Memory B cell (primary cell): Measurements from ENCODE around the gene NBPF15.
"Not testable (repeated sequence)": the region's sequence is repeated elsewhere in the genome, so short reads cannot be mapped to it uniquely, and the experiment has no call there.

ENCODE experiments used
- ATAC-seq: fragments of 150-1000 bp; cut with Tn5 transposase; 2 replicates; pipeline ENCODE4 v1.10.0; 2021; ENCODE audit warnings: low read depth, mild to moderate bottlenecking, moderate library complexity
- DNase-seq, 2 donors: peaks; one replicate each; pipeline ENCODE4 v3.0.0; 2022; ENCODE audit warnings: low spot score in 2 of 2
- H3K27ac Mint-ChIP-seq: one replicate; pipeline ENCODE4 v1.8.0; 2022; ENCODE audit warnings: mild to moderate bottlenecking, moderate library complexity, mixed read lengths
- H3K27me3 Mint-ChIP-seq: one replicate; pipeline ENCODE4 v1.8.0; 2022; ENCODE audit warnings: mixed read lengths
- H3K36me3 Mint-ChIP-seq: one replicate; pipeline ENCODE4 v1.8.0; 2022; ENCODE audit warnings: mild to moderate bottlenecking, mixed read lengths
- H3K4me1 Mint-ChIP-seq: one replicate; pipeline ENCODE4 v1.8.0; 2022; ENCODE audit warnings: mixed read lengths
- H3K4me3 Mint-ChIP-seq: one replicate; pipeline ENCODE4 v1.8.0; 2022; ENCODE audit warnings: mild to moderate bottlenecking, moderate library complexity, mixed read lengths
- H3K9me3 Mint-ChIP-seq: one replicate; pipeline ENCODE4 v1.8.0; 2022; ENCODE audit warnings: mixed read lengths

Gene NBPF15

DNA sequence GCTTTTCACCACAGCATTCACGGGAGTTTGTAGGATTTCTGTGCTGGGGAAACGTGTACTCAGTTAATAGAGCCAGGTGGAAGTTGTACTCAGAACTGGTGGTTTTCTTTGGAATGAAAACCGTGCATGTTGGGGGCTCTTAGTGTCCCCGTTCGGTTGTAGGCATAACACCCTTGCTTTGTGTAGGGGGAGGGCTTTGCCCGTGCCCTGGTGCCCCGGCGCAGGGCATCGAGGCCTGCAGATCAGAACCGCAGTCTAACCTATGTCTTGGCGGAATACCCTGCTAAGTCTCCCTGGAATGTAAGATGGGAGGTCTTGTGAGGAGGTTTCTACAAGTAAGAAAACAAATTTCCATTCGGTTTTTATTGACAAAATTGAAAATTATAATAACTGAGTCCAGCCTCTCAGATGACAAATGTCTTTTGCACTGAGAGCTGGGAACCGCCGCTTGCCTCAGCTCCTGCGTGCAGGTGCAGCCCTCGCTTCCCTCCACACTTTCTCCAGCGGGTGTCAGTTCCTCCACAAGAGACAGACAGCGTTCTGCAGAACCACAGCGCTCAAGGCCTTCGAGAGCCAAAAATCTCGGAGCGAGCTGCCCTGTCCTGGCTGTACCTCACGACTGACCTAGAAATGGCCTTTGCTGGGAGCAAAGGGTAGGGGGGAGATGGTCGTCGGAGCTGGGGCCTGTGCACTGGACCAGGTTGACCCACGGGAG is 47.9 kb downstream of the NBPF15 start:
- peak overlapping the region; percentile 99 for H3K4me3 Mint-ChIP-seq
- H3K9me3 Mint-ChIP-seq, ATAC-seq: not testable (repeated sequence)

GRCh38 chr1:144412491-144413403 is 48.7 kb downstream of the NBPF15 start:
- not testable (repeated sequence) for H3K4me1 Mint-ChIP-seq
- DNase-seq = peak; percentile 95

More for the DNA sequence above, 47.9 kb downstream of the NBPF15 start:
- not testable (repeated sequence) for H3K27me3 Mint-ChIP-seq, DNase-seq, H3K36me3 Mint-ChIP-seq, H3K4me1 Mint-ChIP-seq
- peak overlapping the region; percentile 96 for H3K27ac Mint-ChIP-seq

GRCh38 chr1:144412068-144412471 is 49.4 kb downstream of the NBPF15 start:
- not testable (repeated sequence) for H3K9me3 Mint-ChIP-seq, H3K27me3 Mint-ChIP-seq, H3K36me3 Mint-ChIP-seq, H3K4me1 Mint-ChIP-seq
- peak in 1 of 2 donors; percentile 72 for DNase-seq
- peak overlapping the region; percentile 96 for H3K27ac Mint-ChIP-seq
- H3K4me3 Mint-ChIP-seq = peak overlapping the region; percentile 99
- peak; percentile 50 for ATAC-seq

More at GRCh38 chr1:144412491-144413403, 48.7 kb downstream of the NBPF15 start:
- peak overlapping the region; percentile 99 for H3K4me3 Mint-ChIP-seq
- not testable (repeated sequence) for H3K36me3 Mint-ChIP-seq, H3K9me3 Mint-ChIP-seq, H3K27me3 Mint-ChIP-seq
- peak overlapping the region; percentile 96 for H3K27ac Mint-ChIP-seq
- ATAC-seq = peak; percentile 83

GRCh38 chr1:144402807-144403206 is 58.7 kb downstream of the NBPF15 start:
- not testable (repeated sequence) for H3K36me3 Mint-ChIP-seq, ATAC-seq, DNase-seq

DNA sequence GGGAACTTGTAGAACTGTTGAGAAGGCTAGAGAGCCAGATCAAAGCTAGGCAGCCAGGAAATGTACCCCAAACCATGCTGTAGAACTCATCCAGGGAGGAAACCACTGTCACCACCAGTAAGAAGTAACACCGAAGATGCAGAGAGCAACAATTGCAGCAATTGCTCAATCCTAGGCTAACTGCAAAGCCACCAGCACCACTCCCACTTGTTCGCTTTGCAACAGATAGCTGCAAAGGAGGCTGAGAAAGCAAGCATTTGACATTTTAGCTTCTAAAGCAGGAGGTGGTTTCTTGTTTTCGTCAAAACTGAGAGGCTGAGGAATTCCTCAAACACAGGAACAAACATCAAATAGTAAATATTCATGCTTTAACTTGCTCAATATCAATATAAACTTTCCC is 89.8 kb downstream of the NBPF15 start:
- H3K27me3 Mint-ChIP-seq, H3K4me3 Mint-ChIP-seq, H3K9me3 Mint-ChIP-seq, ATAC-seq, H3K27ac Mint-ChIP-seq, H3K36me3 Mint-ChIP-seq, H3K4me1 Mint-ChIP-seq, DNase-seq: not testable (repeated sequence)

More at GRCh38 chr1:144402807-144403206, 58.7 kb downstream of the NBPF15 start:
- H3K9me3 Mint-ChIP-seq, H3K4me3 Mint-ChIP-seq, H3K27me3 Mint-ChIP-seq, H3K4me1 Mint-ChIP-seq, H3K27ac Mint-ChIP-seq: not testable (repeated sequence)
